CD4-positive, alpha-beta T cell treated with Interleukin-6 for 4 hours (primary cell): ENCODE data around the gene MRPL53.
"Not testable (repeated sequence)": the region's sequence is repeated elsewhere in the genome, so short reads cannot be mapped to it uniquely, and the experiment has no call there.

ENCODE experiments used
- DNase-seq: peaks from one replicate; pipeline ENCODE4 v3.0.0-alpha.2; 2020; ENCODE audit warnings: mixed read lengths

The MRPL53 gene

DNA sequence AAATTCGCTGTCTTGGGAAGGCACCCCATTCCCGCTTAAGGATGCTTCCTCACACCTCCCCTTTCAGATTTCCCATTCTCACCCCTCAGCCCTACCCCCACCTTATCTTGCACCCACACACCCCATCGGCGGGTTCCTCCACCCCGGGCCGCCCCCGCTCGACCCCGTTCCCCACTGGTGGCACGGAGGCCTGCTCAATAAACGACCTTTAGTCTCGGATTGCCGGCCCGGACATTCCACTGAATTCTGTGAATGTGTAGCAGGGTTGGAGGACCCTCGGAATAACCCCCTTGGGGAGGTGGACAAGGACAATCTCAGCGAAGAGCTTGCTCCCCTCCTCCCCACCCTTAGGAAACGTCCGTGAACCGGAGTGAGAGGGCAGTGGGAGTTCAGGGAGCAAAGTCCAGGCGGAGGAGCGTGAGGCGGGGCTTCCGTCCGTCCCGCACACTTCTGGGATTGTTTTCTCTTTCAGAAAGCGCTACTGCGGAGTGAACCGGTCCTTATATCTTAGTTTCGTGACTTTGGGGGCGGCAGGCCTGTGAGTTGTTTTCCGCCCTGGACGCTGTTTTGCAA is 29.8 kb upstream of the MRPL53 start:
- no peak for DNase-seq

DNA sequence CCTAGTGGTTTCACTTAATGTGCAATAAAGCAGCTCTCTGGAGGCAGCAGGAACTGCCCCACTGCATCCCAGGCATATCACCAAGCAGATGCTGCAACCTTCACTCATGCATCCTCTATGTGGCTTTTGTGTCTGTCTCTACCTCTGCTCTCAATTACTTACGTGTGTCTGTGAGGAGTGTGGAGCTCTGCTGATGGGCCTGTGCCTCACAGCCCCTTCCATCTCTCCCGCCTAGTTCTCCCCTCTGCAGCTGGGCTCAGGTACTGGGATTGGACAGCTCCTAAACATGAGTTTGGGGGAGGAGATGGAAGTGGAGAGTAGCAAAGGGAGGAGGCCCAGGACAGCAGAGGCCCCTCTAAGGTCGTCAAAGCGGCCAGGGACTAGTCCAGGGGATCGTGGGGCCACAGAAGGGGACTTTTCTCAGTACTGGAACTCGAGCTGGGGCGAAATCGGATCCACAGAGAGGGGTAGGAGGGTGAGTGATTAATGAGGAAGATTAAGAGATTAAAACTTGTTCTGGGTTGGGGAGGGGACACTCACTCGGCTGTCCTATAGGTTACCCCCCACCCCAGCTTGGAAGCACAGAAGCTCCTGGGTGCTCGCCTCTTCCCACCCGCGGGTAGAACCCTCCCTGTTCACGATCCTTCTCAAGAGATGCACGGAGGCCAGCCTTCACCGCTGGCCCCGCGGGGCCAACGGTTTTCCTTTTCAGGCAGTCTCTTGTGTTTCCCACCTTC is 29.0 kb upstream of the MRPL53 start:
- no peak for DNase-seq

DNA sequence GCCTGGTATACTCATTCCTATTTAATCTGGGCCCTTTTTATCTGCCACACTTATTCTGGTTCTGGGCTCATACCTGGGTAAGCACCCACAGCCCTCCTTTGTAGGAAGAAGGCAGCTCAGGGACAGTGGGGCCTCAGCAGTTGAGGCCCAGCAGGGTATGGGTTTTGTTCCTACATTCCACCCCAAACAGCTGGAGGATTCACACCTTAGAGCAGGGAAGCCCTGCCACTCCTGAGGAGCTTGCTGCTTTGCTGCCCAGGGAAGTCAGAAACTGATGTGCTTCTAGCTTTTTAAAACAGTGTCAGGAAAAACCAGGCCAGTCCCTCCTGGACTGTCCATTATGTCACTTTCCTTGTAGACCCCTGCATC is 28.1 kb upstream of the MRPL53 start:
- DNase-seq = no peak

DNA sequence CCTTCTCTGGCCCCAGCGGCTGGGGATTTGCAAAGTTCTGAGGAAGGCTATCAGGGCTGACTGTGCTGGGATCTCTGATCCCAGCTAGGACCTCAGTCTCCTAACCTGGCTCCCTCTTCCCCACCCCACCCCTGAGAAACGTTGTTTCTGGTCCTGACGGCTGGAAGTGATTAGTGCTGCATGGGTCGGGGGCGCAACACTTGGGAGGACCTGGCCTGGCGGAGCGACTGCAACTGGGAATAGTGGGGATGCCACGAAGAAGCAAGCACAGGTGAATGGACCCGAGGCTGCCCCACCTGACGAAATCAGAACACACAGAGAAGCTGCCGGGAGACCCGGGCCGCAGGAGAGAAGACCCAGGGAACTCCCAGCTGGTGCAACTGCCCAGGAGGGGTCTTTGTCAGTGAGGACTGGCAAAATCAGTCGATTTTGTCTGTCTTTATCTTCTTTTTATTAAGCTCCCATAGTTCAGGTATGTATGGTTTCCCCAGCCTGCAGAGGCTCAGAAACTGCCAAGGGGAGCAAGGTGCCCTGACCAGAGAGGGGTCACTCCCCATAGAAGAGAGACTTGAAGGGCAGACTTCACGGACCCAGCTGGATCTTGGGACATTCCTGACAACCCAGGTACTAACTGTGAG is 27.6 kb upstream of the MRPL53 start:
- no peak for DNase-seq

DNA sequence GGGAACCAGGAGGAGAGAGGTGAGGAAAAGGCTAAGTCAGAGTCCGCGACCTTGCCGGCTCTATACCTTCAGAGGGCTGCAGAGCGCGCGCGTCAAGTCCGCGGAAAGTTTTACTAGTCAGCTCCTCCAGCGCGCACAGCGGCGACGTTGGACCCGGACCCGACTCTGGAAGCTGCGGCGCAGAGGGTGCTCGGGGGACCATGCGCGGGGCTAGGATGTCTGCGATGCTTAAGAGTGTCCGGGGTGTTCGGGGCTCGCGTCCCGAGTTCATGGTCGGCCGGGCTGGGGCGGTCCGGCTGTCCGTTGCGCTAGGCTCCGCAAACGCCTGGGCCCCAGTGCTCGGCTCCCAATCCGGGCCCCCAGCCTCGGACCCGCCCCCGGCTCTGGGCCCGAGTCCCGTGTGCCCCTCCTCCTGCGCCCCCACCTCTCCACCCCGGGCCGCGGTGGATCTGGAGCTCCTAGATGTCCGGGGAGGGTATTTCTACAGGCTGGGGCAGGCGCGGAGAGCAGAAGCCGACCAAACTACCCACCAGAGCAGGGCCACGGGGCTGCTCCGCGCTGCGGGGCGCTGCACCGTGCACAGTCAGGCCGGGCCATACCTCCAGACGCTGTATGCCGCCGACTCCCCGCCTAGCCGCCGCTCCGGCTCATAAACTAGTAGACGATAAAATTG is 26.9 kb upstream of the MRPL53 start, which contains the start of gene LBX2:
LBX2 (minus strand) TSS at position 337 of the 673 bp plus-strand sequence; CDS start at position 271, 66 bp downstream.
- peak; percentile 14 for DNase-seq

DNA sequence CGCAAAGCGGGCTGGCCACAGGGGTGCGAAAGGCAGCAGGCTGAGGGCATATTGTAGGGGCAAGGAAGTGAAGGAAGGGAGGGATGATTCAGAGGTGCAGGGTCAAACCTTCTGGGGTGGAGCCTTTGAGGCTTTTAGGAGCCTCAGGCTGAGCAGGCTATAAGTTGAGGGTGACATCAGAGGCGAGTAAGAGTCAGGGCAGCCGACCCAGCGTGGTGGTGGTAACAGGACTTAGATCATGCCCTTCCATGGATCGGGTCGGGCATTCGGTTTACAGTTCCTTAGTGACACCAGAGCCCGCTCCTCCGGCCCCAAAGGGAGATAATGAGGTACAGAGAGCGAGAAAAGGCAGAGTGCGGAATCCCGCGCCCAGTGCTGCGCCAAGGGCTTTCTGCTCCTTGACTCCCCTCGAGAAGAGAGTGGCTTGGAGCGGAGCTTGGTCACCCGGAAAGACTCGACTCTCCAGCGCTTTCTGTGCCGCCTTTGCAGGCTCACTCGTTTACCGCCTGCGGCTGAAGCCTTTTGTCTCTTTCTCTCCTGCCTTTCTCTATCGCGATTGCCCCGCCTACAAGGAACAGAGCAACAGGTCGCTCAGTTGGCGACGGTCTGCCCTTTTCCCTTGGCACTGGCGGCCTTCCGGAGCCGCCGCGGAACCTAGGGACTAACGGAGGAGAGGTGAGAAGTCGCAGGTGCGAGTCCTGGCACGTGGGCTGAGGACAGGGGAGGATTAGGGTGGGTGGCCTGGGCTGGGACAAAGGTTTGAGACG is 26.2 kb upstream of the MRPL53 start:
- DNase-seq = peak; percentile 36

DNA sequence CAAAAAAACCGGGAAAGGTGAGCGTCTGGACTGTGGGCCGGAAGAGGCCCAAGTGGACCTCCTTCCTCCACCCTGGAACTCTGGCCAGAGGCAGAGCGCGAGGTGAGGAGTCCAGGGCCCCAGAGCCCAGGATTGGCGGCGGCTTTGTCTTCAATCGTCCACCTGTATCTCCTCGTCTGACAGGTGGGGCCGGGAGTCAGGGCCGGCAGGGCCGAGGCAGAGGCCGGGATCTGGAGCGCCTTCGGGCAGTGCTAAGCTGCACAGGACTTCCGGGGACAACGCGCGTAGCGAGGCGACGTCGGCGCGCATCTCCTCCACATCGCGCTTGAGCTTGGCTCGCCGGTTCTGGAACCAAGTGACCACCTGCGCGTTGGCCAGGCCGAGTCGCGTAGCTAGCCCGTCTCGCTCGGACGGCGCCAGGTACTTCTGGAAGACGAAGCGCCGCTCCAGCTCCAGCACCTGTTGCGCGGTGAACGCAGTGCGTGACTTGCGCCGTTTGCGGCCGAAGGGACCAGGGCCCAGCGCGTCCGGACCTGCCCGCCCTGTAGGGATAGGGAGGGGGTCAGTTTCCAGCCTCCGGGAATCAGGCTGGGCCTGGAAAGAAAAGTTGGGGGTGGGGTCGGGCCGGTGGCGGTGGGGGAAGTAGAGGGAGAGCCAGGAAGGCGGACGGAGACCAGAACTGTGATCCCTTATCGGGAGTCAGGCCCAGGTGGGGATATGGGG is 25.5 kb upstream of the MRPL53 start:
- peak; percentile 32 for DNase-seq

DNA sequence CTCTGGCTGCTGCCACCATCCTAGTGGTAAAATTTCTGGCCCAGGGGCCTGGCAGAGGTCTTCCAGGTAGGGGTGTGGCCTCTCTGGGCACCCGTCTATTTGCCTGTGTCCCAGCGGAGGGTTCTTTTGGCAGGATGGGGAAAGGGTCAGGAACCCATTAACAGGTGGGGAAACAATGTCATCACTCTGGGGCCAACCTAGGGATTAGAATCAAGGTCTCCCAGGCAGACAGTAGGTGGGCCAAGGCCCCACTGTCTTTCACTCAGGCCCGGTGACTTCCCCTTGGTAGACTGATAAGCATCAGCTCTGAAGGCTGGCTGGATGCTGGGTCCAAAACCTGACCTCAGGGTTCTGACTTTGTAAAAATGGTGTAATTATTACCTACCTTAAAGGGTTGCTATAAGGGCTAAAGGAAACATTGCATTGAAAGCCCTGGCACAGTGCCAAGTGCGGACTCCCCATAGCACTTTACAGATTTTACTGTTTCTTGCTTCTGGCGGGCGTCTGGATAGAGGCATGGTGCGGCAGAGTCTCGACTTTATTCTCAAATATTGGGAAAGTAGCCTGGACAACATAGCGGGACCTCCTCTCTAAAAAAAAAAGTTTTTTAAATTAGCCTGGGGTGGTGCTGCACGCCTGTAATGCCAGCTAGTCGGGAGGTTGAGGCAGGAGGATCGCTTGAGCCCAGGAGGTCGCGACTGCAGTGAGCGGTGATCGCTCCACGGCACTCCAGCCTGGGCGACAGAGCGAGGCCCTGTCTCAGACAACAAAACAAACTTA is 24.7 kb upstream of the MRPL53 start:
- no peak for DNase-seq

DNA sequence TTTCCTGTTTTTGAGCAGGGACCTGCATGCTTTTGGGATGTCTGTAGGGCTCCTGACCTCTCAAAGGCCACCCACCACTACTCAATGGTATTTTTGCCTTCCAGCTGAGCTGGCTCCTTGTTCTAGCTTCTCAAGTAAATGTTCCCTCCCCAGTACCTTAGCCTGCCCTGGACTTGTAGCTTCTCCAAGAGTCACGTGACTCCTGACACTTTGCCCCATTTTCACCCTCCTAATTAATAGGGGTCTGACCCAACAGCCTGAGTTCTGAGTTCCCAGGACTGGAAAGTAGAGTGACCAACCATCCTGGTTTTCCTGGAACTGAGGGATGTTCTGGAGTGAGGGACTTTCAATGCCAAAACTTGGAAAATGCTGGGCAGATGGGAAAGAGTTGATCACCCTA is 23.0 kb upstream of the MRPL53 start:
- no peak for DNase-seq

DNA sequence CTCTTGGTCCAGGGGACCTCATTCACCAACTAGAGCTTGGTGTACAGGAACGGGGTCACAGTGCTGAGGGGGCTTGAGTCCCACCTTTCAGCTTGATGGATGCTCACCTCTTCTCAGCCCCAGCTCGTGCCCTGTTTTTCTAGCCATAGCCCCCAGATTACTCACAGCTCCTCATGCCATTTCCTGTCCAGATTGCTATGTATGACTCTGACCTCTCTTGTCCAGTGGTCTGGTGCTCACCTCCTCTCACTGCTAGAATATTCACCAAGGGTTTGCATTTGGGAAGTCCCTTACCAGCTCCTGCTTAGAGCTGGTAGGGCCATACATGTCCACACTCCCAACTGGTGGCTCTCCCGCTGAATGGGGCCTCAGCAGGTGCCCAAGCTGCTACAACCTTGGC is 21.1 kb upstream of the MRPL53 start:
- DNase-seq = no peak

DNA sequence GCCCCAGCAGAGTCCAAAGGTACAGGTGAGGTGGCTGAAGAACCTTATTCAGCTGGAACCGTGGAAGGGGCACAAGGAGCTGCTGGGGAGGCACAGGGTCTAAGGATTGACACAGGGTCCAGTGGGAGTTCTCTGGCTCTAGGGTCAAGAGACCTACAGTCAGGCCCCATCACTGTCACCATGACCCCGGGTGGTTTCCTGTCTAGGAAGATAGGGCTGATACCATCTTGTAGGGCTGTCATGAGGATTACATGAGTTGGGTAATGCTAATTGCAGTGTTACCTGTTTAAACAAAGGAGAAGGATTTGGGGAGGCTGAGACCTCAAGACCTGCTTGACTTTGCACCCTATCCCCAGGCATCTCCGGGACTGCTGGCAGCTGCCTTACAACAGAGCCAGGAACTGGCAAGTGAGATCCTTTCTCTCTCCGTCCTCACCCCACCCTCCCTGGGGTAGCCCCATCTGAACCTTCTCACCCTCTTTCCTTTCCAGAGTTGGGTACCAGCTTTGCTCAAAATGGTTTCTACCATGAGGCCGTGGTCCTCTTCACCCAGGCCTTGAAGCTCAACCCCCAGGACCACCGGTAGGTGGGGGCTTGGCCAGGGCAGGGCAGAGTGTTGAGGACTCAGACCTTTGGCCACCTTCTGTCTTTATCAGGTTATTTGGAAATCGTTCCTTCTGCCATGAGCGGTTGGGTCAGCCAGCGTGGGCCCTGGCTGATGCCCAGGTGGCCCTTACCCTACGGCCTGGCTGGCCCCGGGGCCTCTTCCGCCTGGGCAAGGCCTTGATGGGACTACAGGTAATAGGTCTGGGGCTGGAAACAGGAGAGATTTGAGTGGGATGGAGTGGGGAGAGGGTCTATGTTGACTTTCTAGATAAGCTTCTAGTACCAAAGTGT is 19.4 kb upstream of the MRPL53 start:
- no peak for DNase-seq

DNA sequence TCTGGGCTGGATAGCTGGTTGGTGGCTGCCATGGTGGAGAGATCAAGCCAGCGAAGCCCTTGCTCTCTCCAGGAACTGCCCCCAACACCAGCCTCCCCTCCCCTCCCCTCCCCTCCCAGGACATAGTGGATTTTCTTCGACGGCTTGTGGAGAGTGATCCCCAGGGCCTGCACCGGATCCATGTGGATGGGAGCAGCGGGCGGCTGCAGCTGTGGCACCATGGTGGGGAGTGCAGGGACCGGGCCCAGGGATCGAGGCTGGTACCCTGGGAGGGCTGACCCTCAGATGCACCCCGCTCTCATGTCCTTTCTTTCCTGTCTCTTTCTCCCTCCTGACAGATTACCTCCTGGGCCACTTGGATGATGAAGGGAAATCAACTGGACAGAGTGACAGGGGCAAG is 17.4 kb upstream of the MRPL53 start:
- no peak for DNase-seq

DNA sequence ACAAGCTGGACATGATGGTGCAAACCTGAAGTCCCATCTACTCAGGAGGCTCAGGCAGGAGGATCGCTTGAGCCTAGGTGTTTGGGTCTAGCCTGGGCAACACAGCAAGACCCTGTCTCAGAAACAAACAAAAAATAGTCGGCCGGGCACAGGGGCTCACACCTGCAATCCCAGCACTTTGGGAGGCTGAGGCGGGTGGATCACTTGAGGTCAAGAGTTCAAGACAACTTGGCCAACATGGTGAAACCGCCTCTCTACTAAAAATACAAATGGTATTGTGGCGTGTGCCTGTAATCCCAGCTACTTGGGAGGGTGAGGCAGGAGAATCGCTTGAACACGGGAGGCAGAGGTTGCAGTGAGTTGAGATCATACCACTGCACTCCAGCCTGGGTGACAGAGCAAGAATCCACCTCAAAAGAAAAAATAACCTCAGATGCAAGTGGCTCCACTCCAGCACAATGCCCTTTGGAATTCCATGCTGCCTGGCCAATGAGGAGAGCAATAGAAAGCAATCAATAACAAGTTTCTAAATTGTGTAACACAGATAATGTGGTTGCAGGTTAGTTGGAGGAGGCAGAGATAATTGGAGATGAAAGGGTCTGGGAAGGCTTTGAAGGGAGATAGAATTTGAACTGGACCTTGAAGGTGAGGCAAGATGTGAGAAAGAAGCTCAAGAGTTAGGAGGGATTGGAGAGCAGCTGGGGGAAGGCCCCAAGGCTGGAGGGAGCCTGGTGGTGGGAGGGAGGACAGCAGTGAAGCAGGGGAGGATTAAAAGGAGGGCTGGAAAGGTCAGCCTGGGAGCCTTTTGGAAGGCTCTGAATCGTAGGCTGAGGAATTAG is 16.4 kb upstream of the MRPL53 start:
- no peak for DNase-seq

DNA sequence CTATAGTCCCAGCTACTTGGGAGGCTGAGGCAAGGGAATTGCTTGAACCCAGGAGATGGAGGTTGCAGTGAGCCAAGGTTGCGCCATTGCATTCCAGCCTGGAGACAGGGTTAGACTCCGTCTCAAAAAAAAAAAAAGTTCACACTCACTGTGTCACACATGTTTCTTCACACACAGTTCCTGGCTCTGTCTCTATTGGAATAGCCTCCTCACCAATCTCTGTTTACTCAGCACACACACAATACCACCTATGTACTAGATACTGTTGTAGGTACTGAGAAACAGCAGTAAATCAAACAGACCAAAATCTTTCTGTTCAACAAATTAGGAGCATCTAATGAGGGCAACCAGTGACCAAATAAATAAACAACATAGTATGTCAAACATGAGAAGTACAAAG is 13.7 kb upstream of the MRPL53 start:
- no peak for DNase-seq

DNA sequence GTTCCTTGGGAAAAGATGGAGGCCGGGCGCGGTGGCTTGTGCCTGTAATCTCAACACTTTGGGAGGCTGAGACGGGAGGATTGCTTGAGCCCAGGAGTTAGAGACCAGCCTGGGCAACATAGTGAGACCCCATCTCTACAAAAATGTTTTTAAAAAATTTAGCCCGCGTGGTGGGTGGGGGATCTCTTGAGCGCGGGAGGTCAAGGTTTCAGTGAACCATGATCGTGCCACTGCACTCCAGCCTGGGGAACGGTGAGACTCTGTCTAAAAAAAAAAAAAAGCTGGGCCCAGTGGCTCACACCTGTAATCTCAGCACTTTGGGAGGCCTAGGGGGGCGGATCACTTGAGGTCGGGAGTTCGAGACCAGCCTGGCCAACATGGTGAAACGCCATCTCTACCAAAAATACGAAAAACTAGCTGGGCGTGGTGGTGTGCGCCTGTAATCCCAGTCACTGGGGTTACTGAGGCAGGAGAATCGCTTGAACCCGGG is 11.2 kb upstream of the MRPL53 start:
- DNase-seq = not testable (repeated sequence)

DNA sequence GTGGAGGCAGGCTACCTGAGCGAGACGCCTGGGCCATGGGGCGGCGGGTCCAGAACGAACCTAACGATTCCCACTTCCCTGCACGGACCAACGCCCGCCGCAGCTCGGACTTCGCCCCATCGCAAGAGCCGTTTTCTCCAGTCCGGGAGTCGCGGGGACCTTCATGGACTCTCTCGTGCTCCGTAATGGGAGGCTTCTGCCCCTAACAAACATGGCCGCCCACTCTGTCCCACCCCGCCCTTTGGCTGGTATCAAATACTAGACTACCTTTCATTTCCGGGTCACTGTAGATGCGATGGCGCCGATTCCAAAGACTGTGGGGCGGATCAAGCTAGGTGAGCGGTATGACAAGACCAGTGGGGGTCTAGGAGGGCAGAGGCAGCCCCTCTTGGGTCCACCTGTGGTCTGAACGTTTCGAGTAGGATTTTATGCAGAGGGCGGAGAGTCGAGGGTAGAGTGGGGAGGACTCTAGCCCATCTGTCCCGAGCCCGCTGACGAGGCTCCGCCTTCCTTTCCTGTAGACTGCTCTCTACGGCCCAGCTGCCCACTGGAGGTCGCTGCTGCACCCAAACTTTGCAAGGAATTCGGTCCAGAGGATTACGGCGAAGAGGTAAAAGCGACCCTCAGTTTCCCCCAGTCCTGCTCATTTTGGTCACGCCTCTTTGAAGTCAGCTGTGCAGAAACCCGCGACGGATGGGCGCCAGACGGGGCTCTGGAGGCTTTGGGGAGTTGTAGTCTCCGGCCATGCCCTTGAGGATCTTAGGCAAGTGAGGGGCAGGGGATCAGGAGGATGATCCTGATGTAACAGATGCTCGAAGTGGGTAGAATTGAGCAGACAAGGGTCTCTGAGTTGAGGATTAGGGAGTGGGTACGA is 10.6 kb upstream of the MRPL53 start, which contains the start of the genes CCDC142 and TTC31:
CCDC142 (minus strand) TSS at position 198 of the 874 bp plus-strand sequence; CDS start at position 37, 161 bp downstream.
TTC31 (plus strand) TSS at position 281 of the 874 bp plus-strand sequence; CDS start at position 296, 15 bp downstream.
- DNase-seq = peak; percentile 95

DNA sequence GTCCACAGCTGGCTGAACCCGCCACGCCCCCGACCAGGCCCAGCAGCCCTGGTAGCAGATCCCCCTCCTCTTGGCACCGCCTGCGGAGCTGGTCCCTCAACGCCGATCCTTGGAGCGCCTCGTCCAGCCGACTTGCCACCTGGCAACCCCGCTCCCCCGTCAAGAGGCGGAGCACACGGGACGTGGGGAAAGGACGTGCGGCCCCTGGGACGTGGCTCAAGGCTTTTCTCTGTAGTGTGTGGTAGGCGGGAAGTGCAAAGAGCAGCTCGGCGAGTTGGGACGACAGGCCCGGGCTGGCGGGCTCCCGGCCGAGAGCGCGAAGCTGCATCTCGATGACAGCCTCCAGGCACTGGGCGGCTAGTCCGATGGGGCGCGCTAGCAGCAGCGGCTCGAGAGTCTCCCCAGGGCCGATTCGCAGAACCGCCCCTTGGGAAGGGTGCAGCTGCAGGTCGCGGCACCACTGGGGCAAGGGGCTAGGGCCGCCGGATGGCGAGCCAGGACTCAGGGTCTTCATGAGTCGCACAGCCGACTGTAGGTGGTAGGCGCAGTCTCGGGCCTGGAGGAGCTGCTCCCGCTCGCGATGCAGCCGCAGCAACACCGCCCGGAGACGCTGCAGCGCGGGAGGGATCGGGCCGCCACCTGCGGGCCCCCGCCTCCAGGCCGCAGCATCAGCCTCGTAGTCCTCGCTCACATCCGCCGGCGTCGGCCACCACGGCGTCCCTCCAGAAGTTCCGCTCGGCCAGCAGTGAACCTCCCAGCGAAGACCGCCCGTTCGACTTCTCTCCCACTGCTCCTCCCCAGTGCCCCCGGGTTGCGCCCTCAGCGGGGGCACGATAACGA is 9.7 kb upstream of the MRPL53 start:
- peak; percentile 56 for DNase-seq
